SK-N-SH (cell line): ENCODE results near the gene CACNA2D1. TPM values are rescaled to one million over a fixed set of nuclear protein-coding genes. Genes with fewer than 3 reads are reported as not detected.

Experiments used
- CTCF ChIA-PET: fragments of 300-600, 350-600 bp; formaldehyde crosslinking; extraction: SDS; loops from one replicate; lab custom pipeline; 2021; lab: Yijun Ruan, JAX
- POLR2A ChIA-PET: fragments of 350-600 bp; sonication (Branson Sonifier 250); formaldehyde crosslinking; extraction: SDS; loops from one replicate; lab custom pipeline; 2020; ENCODE audit warnings: antibody characterized with exemption, inconsistent platforms; lab: Yijun Ruan, JAX
- DNase-seq: peaks from one replicate; pipeline ENCODE4 v3.0.0; 2012
- H2AFZ ChIP-seq: fragments of 200-600 bp; sonication (generic); 2 replicates; pipeline ENCODE4 v1.8.1; 2016; ENCODE audit warnings: antibody characterized with exemption, mild to moderate bottlenecking, low read depth
- H3F3A ChIP-seq: fragments of 200-600 bp; sonication (generic); replicated peaks from 2 replicates; pipeline ENCODE3; 2016; ENCODE audit warnings: antibody characterized with exemption, mild to moderate bottlenecking; ENCODE audit not compliant: insufficient read depth
- H3K27ac ChIP-seq, 2 experiments: fragments of 200-500 bp in 1 of 2; fragments of 200-600 bp in 1 of 2; sonication (Bioruptor generic) in 1 of 2; sonication (generic), shearing (Covaris generic) in 1 of 2; 2 replicates each; pipeline versions ENCODE4 v1.5.1 to v1.6.1; 2014 to 2016; ENCODE audit warnings: low read depth in 2 of 2, inconsistent platforms in 1 of 2, low read length in 1 of 2, mild to moderate bottlenecking in 1 of 2, mixed read lengths in 1 of 2
- H3K27me3 ChIP-seq: fragments of 200-600 bp; sonication (generic), shearing (Covaris generic); 2 replicates; pipeline ENCODE4 v1.6.1; 2016; ENCODE audit warnings: mixed run types; ENCODE audit not compliant: insufficient read depth
- H3K36me3 ChIP-seq, 2 experiments: fragments of 200-500 bp in 1 of 2; fragments of 200-600 bp in 1 of 2; sonication (Bioruptor generic) in 1 of 2; sonication (generic) in 1 of 2; replicated peaks in 1 of 2; 2 replicates each; pipeline versions ENCODE3 to v1.5.1; 2014 to 2016; ENCODE audit warnings: low read length in 1 of 2, mild to moderate bottlenecking in 1 of 2; ENCODE audit not compliant: insufficient read depth in 2 of 2, control insufficient read depth in 1 of 2
- H3K4me1 ChIP-seq, 2 experiments: fragments of 200-500 bp in 1 of 2; fragments of 200-600 bp in 1 of 2; sonication (Bioruptor generic) in 1 of 2; sonication (generic), shearing (Covaris generic) in 1 of 2; 2 replicates each; pipeline versions ENCODE4 v1.5.1 to v1.6.1; 2014 to 2016; ENCODE audit warnings: low read depth in 1 of 2, low read length in 1 of 2, mixed run types in 1 of 2; ENCODE audit not compliant: insufficient read depth in 2 of 2, control insufficient read depth in 1 of 2
- H3K4me2 ChIP-seq: fragments of 200-600 bp; sonication (generic), shearing (Covaris generic); 2 replicates; pipeline ENCODE4 v1.6.1; 2017; ENCODE audit warnings: mixed run types
- H3K4me3 ChIP-seq, 2 experiments: fragments of 200-500 bp in 1 of 2; fragments of 200-600 bp in 1 of 2; sonication (Bioruptor generic) in 1 of 2; sonication (generic), shearing (Covaris generic) in 1 of 2; 2 replicates each; pipeline versions ENCODE4 v1.5.1 to v1.8.1; 2014 to 2016; ENCODE audit warnings: low read depth in 2 of 2, inconsistent platforms in 1 of 2, low read length in 1 of 2, mild to moderate bottlenecking in 1 of 2, mixed read lengths in 1 of 2, moderate library complexity in 1 of 2
- H3K79me2 ChIP-seq: fragments of 200-600 bp; sonication (generic); 2 replicates; pipeline ENCODE4 v1.8.1; 2017; ENCODE audit warnings: mild to moderate bottlenecking; ENCODE audit not compliant: insufficient read depth
- H3K9ac ChIP-seq: fragments of 200-600 bp; sonication (generic); 2 replicates; pipeline ENCODE4 v1.6.1; 2017; ENCODE audit warnings: mixed run types
- H3K9me2 ChIP-seq: fragments of 200-600 bp; sonication (generic); 2 replicates; pipeline ENCODE4 v1.6.1; 2017; ENCODE audit warnings: mixed run types
- H3K9me3 ChIP-seq: fragments of 200-600 bp; sonication (generic); 2 replicates; pipeline ENCODE4 v1.6.1; 2017; ENCODE audit warnings: mixed run types, mild to moderate bottlenecking, moderate library complexity
- H4K20me1 ChIP-seq: fragments of 200-600 bp; sonication (generic); 2 replicates; pipeline ENCODE4 v1.6.1; 2017; ENCODE audit warnings: mild to moderate bottlenecking, mixed run types; ENCODE audit not compliant: insufficient read depth
- CTCF ChIP-seq: fragments of 200-600 bp; sonication (generic); IDR thresholded peaks from 2 replicates; pipeline ENCODE4 v1.6.1; 2017; ENCODE audit warnings: antibody characterized with exemption, mild to moderate bottlenecking, moderate library complexity
- ELF1 ChIP-seq: IDR thresholded peaks from 2 replicates; pipeline ENCODE4 v1.4.0; 2012
- FOSL2 ChIP-seq: IDR thresholded peaks from 2 replicates; pipeline ENCODE4 v1.4.0; 2012; ENCODE audit warnings: low read depth, mild to moderate bottlenecking, moderate library complexity, borderline replicate concordance
- MEF2A ChIP-seq: IDR thresholded peaks from 2 replicates; pipeline ENCODE4 v1.4.0; 2012; ENCODE audit warnings: low read depth, borderline replicate concordance
- RAD21 ChIP-seq: IDR thresholded peaks from 2 replicates; pipeline ENCODE4 v1.6.1; 2012; ENCODE audit warnings: mild to moderate bottlenecking, low read length
- RFX5 ChIP-seq: IDR thresholded peaks from 2 replicates; pipeline ENCODE4 v1.6.1; 2012; ENCODE audit warnings: mild to moderate bottlenecking, improper control_type of control experiment, low read length
- TEAD4 ChIP-seq: IDR thresholded peaks from 2 replicates; pipeline ENCODE4 v1.4.0; 2012; ENCODE audit warnings: mild to moderate bottlenecking, borderline replicate concordance; ENCODE audit not compliant: insufficient read depth
- YY1 ChIP-seq: IDR thresholded peaks from 2 replicates; pipeline ENCODE4 v1.4.0; 2012; ENCODE audit warnings: low read depth, mild to moderate bottlenecking
- WGBS: methylation state at CpG from one replicate; pipeline ENCODE4 v1.1.6; 2017; ENCODE audit warnings: low lambda C conversion rate; 5-methylcytosine and 5-hydroxymethylcytosine counted together
- polyA plus RNA-seq, 3 experiments: library from polyadenylated mRNA; depleted of rRNA; stranded (reverse); fragments of >200 nt; gene quantifications; 2 replicates each; pipeline ENCODE4 v1.2.3, GENCODE V29; 2012
- TF ChIP-seq, protein P1 (sequence below): fragments of 150-350 bp; IDR thresholded peaks from 2 replicates; pipeline ENCODE4 v1.6.1; 2016; ENCODE audit warnings: mild to moderate bottlenecking, low read depth, low read length

Gene CACNA2D1
- polyA plus RNA-seq, 1 of the 3 experiments (the other 2 are of a cell fraction): 3.4 TPM

- H3K9ac ChIP-seq: no peak overlapping the region
- H3K36me3 ChIP-seq: no peaks in the 10 kb centered on the region
- H3K9me3 ChIP-seq: no peaks in the 10 kb centered on the region
- H3K27ac ChIP-seq: peak overlapping the region in 1 of 2 experiments; percentile 14; a peak in 1 of 4 replicates
- H3K4me1 ChIP-seq: peaks cover 4 to 17% of the 10 kb centered on the region in 2 experiments; a peak in 3 of 4 replicates
- no peaks in the 10 kb centered on the region for H3K9me2 ChIP-seq
- no peak overlapping the region for H2AFZ ChIP-seq
- H3F3A ChIP-seq: peaks cover 4% of the 10 kb centered on the region
- H3K4me2 ChIP-seq: no peak overlapping the region
- H3K27me3 ChIP-seq: no peaks in the 10 kb centered on the region
- peak; percentile 77 for TF ChIP-seq CTCF
- no peak for TF ChIP-seq FOSL2
- peak; percentile 16; the same call in 1 of the 2 replicates for TF ChIP-seq ELF1
- peak; percentile 4; the same call in 1 of the 2 replicates for TF ChIP-seq TEAD4
- peak; percentile 49; the same call in 1 of the 2 replicates for TF ChIP-seq RAD21
- H3K4me3 ChIP-seq: no peak overlapping the region
- ChIA-PET POLR2A (no interaction called here), CTCF (interaction anchor here (0.6 to 2.3 kb wide), 16 partner anchors 10 to 325 kb away, joined by 3 to 6 read pairs (median 3); no protein-coding TSS in a partner anchor)
- no peaks in the 10 kb centered on the region for H3K79me2 ChIP-seq
- H4K20me1 ChIP-seq: no peaks in the 10 kb centered on the region
- WGBS: 89% methylated on average over 3 of the region's 3 CpGs
- DNase-seq: peak; percentile 41
These were observed 195.7 kb downstream of the CACNA2D1 start for GRCh38 chr7:82247814-82248433.

DNA sequence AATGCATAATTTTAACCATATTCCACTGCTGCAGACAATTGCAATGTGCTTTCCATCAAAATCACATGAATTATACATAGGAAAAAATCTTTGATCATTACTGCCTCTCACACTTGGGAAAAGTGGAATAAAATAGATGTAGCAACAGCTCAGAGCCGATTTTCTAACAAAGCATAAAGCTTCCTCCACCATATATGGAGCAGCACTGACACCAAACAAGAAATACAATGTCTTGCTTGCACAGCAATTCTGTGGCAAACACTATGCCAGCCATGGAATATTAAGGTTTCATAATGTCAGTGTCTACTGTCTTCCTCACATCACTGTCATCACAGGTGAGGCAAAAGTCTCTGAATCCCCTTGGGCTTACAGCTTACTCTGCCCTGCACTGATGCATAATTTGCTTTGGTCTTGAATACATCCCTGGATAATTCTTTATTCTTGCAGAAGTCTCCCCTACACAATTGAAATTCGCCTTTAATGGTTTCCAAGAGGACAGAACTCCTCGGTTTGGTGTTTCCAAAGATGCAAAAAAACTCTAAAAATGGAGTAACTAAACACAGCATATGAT is 198.5 kb downstream of the CACNA2D1 start:
- CTCF ChIA-PET: interaction anchor here (2.3 kb wide), 1 partner anchor 11 kb away, joined by 9 read pairs; no protein-coding TSS in a partner anchor
- Histone ChIP-seq H3F3A (peaks cover 4% of the 10 kb centered on the region), H3K27ac (no peak overlapping the region), H4K20me1 (no peaks in the 10 kb centered on the region), H3K9me3 (no peaks in the 10 kb centered on the region), H3K4me2 (no peak overlapping the region), H3K9ac (no peak overlapping the region), H2AFZ (no peak overlapping the region), H3K27me3 (no peaks in the 10 kb centered on the region), H3K9me2 (no peaks in the 10 kb centered on the region), H3K79me2 (no peaks in the 10 kb centered on the region), H3K4me3 (no peak overlapping the region), H3K4me1 (peaks cover 2 to 4% of the 10 kb centered on the region in 2 experiments; a peak in 3 of 4 replicates), H3K36me3 (no peaks in the 10 kb centered on the region)
- WGBS: 92% methylated on average over 3 of the region's 3 CpGs
- POLR2A ChIA-PET: no interaction called here
- TF ChIP-seq TEAD4 (no peak), RFX5 (no peak), ELF1 (no peak), MEF2A (no peak), YY1 (no peak)
- TF ChIP-seq, protein P1, sequence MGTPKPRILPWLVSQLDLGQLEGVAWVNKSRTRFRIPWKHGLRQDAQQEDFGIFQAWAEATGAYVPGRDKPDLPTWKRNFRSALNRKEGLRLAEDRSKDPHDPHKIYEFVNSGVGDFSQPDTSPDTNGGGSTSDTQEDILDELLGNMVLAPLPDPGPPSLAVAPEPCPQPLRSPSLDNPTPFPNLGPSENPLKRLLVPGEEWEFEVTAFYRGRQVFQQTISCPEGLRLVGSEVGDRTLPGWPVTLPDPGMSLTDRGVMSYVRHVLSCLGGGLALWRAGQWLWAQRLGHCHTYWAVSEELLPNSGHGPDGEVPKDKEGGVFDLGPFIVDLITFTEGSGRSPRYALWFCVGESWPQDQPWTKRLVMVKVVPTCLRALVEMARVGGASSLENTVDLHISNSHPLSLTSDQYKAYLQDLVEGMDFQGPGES: no peak
- no peak for DNase-seq
